ENCODE results near the gene AZU1. TPM values are rescaled to one million over a fixed set of nuclear protein-coding genes. Genes with fewer than 3 reads are reported as not detected.

The AZU1 gene
- total RNA-seq, 2 donors from 2014 or later, result 0.26 TPM; not detected in 1

DNA sequence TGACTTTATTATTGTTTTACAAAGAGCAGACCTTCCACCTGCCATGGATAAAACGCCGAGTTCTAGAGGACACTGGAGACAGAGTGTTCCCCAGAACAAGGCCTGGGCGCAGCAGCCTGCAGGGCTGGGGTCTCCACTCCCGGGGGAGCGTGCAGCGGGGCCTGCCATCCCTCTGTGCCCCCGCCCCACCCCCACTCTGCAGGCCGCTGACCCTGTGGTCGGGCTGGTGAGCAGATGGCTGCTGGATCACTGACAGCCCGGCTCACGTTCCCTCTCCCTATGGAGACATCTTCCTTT, 39.0 kb upstream of the AZU1 start:
- no peak overlapping the region for H3K4me3 ChIP-seq
- peak overlapping the region in 2 of 4 donors; percentile 27 to 36 for H3K27ac ChIP-seq
- no peaks in the 10 kb centered on the region for H3K4me1 ChIP-seq
- 48 to 72% methylated on average over 4 to 11 of the region's 11 CpGs for WGBS, 2 donors
- H3K27me3 ChIP-seq, result no peaks in the 10 kb centered on the region
- no peaks in the 10 kb centered on the region for H3K9me3 ChIP-seq
- ATAC-seq (no peak), DNase-seq (no peak)
- intact Hi-C loops (cut with DNase I), result no loop called here
- no peaks in the 10 kb centered on the region for H3K36me3 ChIP-seq (replicated peaks in 1 of 2; ENCODE audit: insufficient read depth in 1 of 2, low read depth in 2 of 2)
- no peak for TF ChIP-seq POLR2A (IDR thresholded peaks at IDR 0.05)
- TF ChIP-seq, protein P1, sequence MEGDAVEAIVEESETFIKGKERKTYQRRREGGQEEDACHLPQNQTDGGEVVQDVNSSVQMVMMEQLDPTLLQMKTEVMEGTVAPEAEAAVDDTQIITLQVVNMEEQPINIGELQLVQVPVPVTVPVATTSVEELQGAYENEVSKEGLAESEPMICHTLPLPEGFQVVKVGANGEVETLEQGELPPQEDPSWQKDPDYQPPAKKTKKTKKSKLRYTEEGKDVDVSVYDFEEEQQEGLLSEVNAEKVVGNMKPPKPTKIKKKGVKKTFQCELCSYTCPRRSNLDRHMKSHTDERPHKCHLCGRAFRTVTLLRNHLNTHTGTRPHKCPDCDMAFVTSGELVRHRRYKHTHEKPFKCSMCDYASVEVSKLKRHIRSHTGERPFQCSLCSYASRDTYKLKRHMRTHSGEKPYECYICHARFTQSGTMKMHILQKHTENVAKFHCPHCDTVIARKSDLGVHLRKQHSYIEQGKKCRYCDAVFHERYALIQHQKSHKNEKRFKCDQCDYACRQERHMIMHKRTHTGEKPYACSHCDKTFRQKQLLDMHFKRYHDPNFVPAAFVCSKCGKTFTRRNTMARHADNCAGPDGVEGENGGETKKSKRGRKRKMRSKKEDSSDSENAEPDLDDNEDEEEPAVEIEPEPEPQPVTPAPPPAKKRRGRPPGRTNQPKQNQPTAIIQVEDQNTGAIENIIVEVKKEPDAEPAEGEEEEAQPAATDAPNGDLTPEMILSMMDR (IDR thresholded peaks at IDR 0.05), result no peak

DNA sequence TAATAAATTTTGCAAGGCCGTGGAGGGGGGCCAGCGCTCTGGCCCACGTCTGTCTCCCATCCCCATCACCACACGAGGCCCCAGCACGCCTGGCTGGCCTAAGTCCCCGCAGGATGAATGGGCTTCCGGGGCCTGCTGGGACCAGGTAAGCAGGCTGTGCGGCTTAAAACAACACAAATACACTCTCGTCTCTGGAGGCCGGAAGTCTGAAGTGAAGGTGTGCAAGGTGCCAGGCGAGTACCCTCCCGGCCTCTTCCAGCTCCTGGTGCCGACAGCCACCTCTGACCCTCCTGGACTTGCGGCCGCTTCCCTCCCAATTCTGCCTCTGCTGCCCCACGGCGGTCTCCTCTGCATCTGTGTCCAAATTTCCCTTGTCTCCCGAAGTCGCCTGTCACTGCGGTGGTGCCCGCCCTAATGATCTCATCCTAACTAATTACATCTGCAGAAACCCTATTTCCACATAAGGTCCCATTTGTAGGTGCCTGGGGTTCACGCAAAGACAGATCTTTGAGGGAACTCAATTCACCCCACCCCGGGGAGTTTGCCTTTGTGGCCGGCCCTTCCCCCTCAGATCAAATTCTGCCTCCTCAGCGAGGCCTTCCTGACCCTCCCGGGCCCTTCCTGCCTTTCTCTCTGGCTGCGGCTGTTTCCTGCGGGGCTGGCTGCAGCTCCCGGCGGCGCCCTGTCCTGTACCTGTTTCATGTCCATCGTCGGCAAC, 38.5 kb upstream of the AZU1 start:
- H3K36me3 ChIP-seq (replicated peaks in 1 of 2; ENCODE audit: insufficient read depth in 1 of 2, low read depth in 2 of 2), result no peaks in the 10 kb centered on the region
- no peaks in the 10 kb centered on the region for H3K4me1 ChIP-seq
- H3K27ac ChIP-seq, result peak overlapping the region in 2 of 4 donors; percentile 34 to 36
- no peaks in the 10 kb centered on the region for H3K9me3 ChIP-seq
- ATAC-seq (no peak), DNase-seq (no peak)
- H3K27me3 ChIP-seq, result no peaks in the 10 kb centered on the region
- no peak for TF ChIP-seq POLR2A (IDR thresholded peaks at IDR 0.05)
- TF ChIP-seq, protein P1 (IDR thresholded peaks at IDR 0.05), result no peak
- no peak overlapping the region for H3K4me3 ChIP-seq
- intact Hi-C loops (cut with DNase I), result no loop called here
- 57 to 75% methylated on average over 20 to 33 of the region's 33 CpGs for WGBS, 2 donors

DNA sequence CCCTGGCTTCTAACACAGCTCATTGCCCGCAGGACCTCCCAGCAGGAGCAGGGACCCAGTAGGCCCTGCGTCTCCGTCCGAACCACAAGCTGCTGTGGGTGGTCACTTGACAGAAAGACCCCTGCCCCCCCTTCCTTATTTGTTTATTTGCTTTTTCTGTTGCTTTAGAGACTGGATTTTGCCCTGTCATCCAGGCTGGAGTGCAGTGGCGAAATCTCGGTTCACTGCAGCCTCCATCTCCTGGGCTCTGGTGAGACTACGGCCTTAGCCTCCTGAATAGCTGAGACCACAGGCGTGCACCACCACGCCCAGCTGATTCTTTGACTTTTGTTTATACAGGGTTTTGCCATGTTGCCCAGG, 38.0 kb upstream of the AZU1 start:
- WGBS, 2 donors, result 78 to 87% methylated on average over 9 of the region's 9 CpGs
- H3K9me3 ChIP-seq, result no peaks in the 10 kb centered on the region
- DNase-seq (no peak), ATAC-seq (no peak)
- intact Hi-C loops (cut with DNase I), result no loop called here
- H3K4me1 ChIP-seq, result no peaks in the 10 kb centered on the region
- H3K27me3 ChIP-seq, result no peaks in the 10 kb centered on the region
- H3K4me3 ChIP-seq, result no peak overlapping the region
- H3K27ac ChIP-seq, result peak overlapping the region in 2 of 4 donors; percentile 34 to 36
- no peak for TF ChIP-seq POLR2A (IDR thresholded peaks at IDR 0.05)
- TF ChIP-seq, protein P1 (IDR thresholded peaks at IDR 0.05), result no peak
- H3K36me3 ChIP-seq (replicated peaks in 1 of 2; ENCODE audit: insufficient read depth in 1 of 2, low read depth in 2 of 2), result no peaks in the 10 kb centered on the region

DNA sequence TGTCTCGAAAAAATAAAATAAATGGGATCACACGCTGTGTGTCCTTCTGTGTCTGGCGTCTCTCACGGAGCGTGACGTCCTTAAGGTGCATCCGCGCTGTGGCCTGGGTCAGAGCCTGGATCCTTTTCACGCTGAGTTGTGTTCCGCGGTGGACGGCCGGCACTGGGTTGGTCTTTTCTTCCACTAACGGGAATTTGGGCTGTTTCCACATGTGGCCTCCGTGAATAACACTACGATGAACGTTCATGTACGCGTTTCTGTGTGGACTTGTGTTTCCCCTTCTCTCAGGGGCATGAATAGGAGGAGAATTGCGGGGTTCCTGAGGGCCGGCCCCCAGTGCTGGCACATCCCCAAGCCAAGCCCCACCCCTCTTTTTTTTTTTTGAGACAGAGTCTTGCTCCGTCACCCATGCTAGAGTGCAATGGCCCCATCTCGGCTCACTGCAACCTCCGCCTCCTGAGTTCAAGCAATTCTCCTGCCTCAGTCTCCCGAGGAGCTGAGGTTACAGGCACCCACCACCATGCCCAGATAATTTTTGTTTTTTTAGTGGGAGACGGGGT, 36.5 kb upstream of the AZU1 start:
- no peaks in the 10 kb centered on the region for H3K27me3 ChIP-seq
- H3K27ac ChIP-seq, result peak overlapping the region in 2 of 4 donors; percentile 36 to 45
- whole genome bisulfite sequencing, 2 donors, result 86 to 90% methylated on average over 26 of the region's 26 CpGs
- H3K4me3 ChIP-seq, result no peak overlapping the region
- peaks cover 5% of the 10 kb centered on the region for H3K4me1 ChIP-seq
- intact Hi-C loops (cut with DNase I), result no loop called here
- no peaks in the 10 kb centered on the region for H3K36me3 ChIP-seq (replicated peaks in 1 of 2; ENCODE audit: insufficient read depth in 1 of 2, low read depth in 2 of 2)
- ATAC-seq, result no peak
- no peak for DNase-seq
- no peaks in the 10 kb centered on the region for H3K9me3 ChIP-seq
- TF ChIP-seq, protein P1 (IDR thresholded peaks at IDR 0.05), result no peak
- TF ChIP-seq POLR2A (IDR thresholded peaks at IDR 0.05), result no peak

Data from body of pancreas (tissue), 4 donors.